Right lung (tissue), 5 donors: ENCODE measurements around the gene ATP5IF1. TPM values are rescaled to one million over a fixed set of nuclear protein-coding genes. Genes with fewer than 3 reads are reported as not detected.

ENCODE experiments used
- polyA plus RNA-seq, 5 donors: library from polyadenylated mRNA; unstranded; fragments of 120-200 nt; gene quantifications; one replicate each; pipeline versions ENCODE4 v1.2.1 to v1.2.3, GENCODE V29; 2013; ENCODE audit warnings: inconsistent platforms in 1 of 5, low replicate concordance in 1 of 5; ENCODE audit not compliant: insufficient read length in 5 of 5, insufficient read depth in 1 of 5

ATP5IF1 gene
- polyA plus RNA-seq, 5 donors = 133 to 168 (median 159) TPM

Other genes starting within 250 kb of the ATP5IF1 start
- 10 to 100 TPM; 20.2 to 32.5 (median 29.4) TPM for gene EYA3, start 147.5 kb upstream of the ATP5IF1 start, polyA plus RNA-seq
- 1 to 10 TPM; 2.1 to 2.8 (median 2.7) TPM for gene PTAFR, start 59.4 kb upstream of the ATP5IF1 start, polyA plus RNA-seq
- gene DNAJC8, start 3.1 kb upstream of the ATP5IF1 start, polyA plus RNA-seq = 100 to 1,000 TPM; 132 to 175 (median 147) TPM
- 1 to 10 TPM; 4.4 to 7.9 (median 5.2) TPM for gene SESN2, start 23.4 kb downstream of the ATP5IF1 start, polyA plus RNA-seq
- gene MED18, start 92.9 kb downstream of the ATP5IF1 start, polyA plus RNA-seq = 10 to 100 TPM; 14.8 to 21.8 (median 15.4) TPM
- gene PHACTR4, start 133.6 kb downstream of the ATP5IF1 start, polyA plus RNA-seq = 10 to 100 TPM; 50.5 to 67.8 (median 65.1) TPM